Activated CD8-positive, alpha-beta memory T cell treated with anti-CD3 and anti-CD28 coated beads for 48 hours (primary cell): Measurements from ENCODE around the gene CCDC40.
"Not testable (repeated sequence)": the region's sequence is repeated elsewhere in the genome, so short reads cannot be mapped to it uniquely, and the experiment has no call there.

Source experiments
- DNase-seq, 3 experiments: peaks; one replicate each; pipeline ENCODE4 v3.0.0-alpha.2; 2020; ENCODE audit warnings: low read depth in 2 of 3, low spot score in 2 of 3

CCDC40 gene

GRCh38 chr17:80035937-80036714, at the start of gene CCDC40:
Gene CCDC40 (plus strand): TSS chr17:80036642. CDS start chr17:80036663, 21 bp downstream.
- peak; percentile 34 to 48 (median 45) for DNase-seq

- DNase-seq: no peak
These were observed 49.1 kb upstream of the CCDC40 start for GRCh38 chr17:79987187-79987934.

- no peak for DNase-seq
These were observed 48.6 kb upstream of the CCDC40 start for GRCh38 chr17:79987935-79988184.

DNA sequence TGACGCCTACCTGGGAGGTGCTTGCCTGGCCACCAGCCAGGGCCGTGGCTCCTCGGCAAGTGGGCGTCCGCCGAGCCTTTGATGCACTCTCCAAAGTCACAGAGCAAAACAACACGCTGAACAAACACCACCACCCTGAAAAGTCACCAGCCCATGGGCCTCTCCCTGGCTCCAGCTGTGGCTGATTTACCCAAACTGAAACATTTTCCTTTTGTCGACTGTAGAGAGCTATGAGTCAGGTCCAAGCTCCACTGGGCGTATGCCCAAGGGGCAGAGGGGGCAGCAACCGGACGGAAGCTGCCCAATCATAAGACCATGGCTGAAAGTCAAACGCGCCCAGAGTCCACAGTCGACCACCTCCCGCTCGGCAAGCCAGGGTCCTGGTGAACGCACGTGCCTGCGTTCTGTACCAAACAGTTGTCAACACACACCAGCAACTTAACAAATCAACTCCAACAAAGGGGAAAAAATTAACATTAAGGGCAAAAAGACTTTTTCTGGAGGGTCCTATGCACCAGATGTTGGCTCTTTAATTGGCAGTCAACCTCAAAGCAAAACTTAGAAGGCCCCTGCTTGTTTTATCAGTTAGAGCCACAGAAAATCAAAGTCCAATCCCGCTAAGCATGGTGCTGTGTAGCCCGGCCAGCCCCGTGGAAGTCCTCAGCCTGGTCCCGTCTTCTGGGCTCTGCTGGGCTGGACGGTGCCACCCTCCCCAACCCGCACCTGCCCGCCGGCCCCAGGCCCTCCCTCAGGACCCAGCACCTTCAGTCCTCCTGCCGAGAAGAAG, 48.1 kb upstream of the CCDC40 start:
- DNase-seq: no peak

- no peak for DNase-seq
These were observed 47.2 kb upstream of the CCDC40 start for GRCh38 chr17:79989106-79989835.

DNA sequence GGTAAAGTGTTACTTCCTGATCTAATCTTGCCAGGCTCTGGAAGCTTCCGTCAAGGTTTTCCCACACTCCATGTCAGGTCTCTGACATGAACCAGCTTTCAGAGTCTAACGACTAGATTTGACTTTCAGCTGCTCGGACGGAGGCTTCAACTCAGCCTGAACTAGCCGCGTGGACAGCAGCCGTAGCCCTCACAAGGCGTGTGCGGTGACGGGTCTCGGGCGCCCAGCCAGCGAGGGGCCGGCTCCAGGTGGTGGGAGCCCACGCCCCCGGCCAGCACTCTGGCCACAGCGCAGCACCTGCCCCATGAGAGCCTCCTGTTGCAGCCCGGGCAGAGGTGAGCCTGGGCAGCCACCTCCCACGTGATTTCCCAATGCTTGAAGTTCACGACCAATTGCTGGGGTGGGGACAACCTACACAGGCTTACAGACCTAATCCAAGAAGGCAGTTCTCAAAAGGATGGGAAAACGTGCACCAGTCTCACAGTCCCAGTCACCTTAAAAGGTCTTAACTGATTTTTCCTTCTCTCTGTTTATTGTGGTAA, 46.3 kb upstream of the CCDC40 start:
- no peak for DNase-seq

DNA sequence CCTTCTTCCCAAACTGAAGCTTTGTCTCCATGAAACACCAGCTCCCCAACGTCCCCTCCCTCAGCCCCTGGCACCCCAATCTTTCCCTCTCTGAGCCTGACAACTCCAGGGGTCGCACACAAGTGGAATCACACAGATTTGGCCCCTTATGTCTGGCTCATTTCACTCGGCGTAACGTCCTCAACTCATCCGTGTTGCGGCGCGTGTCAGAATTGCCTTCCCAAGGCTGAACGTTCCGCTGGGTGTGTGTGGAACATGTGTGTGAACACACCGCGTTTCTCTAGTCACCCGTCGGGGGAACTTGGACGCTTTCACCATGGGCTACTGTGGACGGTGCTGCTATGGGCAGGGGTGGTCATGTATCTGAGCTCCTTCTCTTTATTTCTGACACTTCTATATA, 45.7 kb upstream of the CCDC40 start:
- DNase-seq: no peak

DNA sequence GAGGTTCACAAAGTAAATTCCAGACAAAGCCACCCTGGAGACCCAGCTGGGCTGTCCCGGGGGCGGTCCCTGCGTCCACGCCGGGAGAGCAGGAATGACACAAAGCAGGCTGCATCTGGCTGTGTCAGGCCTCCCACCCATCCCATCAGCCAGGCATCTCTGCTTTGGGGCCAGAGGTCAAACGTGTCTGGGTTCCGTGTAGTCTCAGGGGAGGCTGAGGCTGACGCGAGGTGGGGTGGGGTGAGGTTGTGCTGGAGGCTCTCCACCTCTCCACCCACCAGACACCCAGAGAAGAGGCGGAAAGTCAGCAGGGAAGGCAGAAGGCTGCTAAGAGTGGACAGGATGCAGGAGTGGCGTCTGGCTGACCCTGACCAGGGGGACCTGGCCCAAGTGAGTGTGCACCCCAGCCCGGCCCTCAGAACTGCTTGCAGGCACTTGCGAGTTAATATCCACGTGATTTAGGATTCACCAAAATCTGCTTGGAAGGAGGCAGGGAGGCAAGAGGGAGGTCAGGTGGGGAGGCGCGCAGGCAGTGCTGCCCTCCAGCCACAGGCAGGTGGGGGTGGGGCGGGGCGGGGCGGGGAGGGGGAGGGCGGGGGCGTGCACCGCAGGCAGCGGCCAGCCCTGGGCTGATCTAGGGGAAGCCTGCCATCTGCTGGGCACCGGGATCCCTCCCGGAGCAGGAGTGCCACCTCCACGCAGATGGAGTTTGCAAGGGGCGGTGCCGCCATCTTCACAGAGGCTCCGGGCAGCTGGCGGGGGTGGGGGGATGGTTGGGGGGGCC, 45.1 kb upstream of the CCDC40 start:
- peak in 2 of 3 experiments; percentile 50 to 54 for DNase-seq

DNA sequence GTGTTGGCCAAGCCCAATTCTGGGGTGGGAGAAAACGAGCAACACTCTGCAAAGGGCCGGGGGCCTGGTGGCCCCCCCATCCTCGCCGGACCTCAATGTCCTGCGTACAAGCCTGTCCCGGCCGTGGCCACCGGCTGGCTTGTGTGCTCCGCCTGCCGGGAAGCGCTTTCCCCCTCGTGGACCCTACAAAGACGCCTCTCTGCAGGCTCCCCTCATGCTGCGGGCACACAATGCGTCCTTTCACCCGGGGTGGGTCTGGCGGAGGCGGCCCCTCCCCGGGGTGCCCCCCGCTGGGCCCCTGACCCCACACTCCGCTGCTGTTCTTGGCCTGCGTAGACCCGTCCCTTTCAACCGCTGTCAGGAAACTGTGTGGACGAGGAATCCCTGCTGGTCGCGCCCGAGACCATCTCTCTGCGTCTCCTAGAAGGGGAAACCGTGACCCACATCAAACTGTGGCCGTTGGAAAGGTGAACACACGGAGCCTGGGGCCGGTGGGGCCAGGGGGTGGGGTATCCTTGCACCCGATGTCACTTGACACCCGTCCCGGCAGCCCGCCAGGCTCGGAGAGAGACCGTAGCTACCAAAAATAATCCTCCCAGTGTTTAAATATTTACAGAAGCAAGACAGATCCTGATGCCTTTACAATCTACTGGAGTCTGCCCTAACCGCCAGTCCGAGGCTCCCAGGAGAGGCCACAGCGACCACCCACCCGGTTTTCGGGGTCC, 44.4 kb upstream of the CCDC40 start:
- no peak for DNase-seq

DNA sequence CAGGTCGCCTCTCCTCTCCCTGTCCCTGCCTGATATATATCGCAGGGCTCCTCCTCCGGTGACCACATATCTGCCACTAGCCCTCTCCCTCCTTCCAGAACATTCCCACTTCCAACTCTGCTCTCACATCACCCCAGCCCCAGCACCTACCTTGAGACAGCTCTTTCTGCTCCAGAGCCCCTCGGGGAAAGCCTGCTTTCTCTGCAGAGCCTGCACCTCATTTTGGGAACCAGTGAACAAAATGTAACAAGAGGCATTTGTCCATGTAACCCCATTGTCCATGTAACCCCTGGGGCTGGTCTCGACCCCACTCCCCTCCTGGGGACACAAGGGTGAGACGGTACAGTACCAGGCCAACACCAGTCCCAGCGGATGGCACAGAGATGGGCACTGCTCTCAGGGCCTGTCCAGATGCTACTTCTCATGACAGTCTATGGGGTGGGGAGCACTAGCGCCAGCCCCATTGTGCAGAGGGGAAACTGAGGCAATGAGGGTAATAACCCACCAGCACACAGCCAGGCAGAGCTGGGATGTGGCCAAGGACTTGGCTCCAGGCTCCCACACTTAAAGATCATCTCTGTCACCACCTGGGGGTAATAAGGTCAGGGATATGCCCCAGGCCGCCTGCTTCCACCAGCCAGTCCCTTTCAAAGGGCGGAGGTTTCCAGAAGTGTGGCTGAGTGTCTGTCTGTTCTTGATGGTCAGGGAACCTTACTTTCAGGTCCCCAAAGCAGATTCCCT, 43.6 kb upstream of the CCDC40 start:
- DNase-seq: no peak

- DNase-seq: no peak
These were observed 42.8 kb upstream of the CCDC40 start for GRCh38 chr17:79993390-79994227.

DNA sequence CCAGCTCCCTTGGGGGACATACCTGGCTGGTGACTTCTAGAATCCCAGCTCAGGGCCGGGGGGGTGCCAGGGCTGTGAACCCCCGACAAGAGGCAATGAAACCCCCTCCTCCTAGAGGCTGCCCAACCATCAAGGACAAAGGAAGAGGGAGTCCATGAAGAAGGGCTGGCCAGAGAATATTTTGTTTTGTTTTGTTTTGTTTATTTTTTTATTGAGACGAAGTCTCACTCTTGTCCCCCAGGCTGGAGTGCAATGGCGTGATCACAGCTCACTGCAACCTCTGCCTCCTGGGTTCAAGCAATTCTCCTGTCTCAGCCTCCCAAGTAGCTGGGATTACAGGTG, 42.2 kb upstream of the CCDC40 start:
- not testable (repeated sequence) for DNase-seq

- no peak for DNase-seq
These were observed 41.8 kb upstream of the CCDC40 start for GRCh38 chr17:79994602-79995001.

DNA sequence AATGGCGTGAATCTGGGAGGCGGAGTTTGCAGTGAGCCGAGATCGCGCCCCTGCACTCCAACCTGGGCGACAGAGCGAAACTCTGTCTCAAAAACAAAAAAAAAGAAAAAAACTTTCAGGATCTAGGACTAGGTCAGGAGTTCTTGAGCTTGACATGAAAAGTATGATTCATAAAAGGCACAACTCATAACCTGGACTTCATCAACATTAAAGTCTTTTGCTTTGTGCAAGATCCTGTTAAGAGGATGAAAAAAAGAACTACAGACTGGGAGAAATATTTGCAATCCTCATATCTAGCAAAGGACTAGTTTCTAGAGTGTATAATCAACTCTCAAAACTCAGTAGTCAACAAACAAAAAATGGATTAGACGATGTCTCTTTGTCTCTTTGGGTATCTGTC, 40.7 kb upstream of the CCDC40 start:
- DNase-seq: no peak

- DNase-seq: no peak
These were observed 40.2 kb upstream of the CCDC40 start for GRCh38 chr17:79996291-79996690.

- DNase-seq: peak in 2 of 3 experiments; percentile 36 to 49
These were observed 39.3 kb upstream of the CCDC40 start for GRCh38 chr17:79997011-79997660.

- no peak for DNase-seq
These were observed 36.3 kb upstream of the CCDC40 start for GRCh38 chr17:80000136-80000535.
